Measurements from ENCODE around the gene EZR.

DNA sequence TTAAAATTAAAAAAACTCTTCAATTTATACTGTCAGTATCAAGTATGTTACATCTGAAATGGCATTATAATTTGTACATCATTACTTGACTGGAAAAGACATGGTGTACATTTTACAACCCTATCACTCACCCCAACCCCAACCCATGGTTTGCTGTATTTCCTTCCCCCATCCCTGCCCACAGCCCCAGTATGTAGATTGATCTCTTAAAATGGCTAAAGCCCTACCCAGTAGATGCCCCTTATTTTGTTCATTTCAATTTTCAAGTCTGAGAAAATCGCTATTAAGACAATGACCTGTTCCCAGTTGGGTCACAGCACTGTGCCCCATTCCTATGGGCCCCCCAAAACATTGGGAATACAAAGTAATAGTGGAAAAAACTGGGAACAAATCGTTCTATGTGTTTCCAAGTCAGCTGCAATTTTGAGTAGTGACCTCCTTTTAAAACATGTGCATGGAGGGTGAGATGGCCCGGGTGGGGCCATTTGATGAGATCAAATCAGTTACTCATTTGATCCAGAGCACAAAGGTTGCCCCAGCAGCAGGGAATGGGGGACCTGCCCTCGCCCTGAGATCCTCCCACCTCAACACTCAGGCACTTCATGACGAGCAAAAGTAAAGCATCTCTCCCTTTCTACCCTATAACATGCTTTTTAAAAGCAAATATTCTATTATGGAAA is 13.3 kb downstream of the EZR start:
- TF ChIP-seq POLR2A (IDR thresholded peaks at IDR 0.05; ENCODE audit: low read length) = no peak
- TF ChIP-seq GATA1 (IDR thresholded peaks at IDR 0.05; ENCODE audit: low read depth, low read length) = no peak
